MM.1S (cell line): Measurements from ENCODE around the gene FLYWCH2.

Source experiments
- CTCF ChIP-seq: fragments of 300-600 bp; sonication (generic); IDR thresholded peaks from 2 replicates; pipeline ENCODE4 v1.5.1; 2016; ENCODE audit warnings: antibody characterized with exemption, low read length, mixed read lengths
- EZH2 ChIP-seq: fragments of 300-600 bp; sonication (generic); optimal IDR thresholded peaks from 2 replicates; pipeline ENCODE3; 2017; ENCODE audit warnings: low read depth, mild to moderate bottlenecking, antibody characterized with exemption, low read length, mixed read lengths

- TF ChIP-seq CTCF (no peak), EZH2 (no peak)
Observed at GRCh38 chr16:2939968-2940367, 57.0 kb downstream of the FLYWCH2 start.
